ENCODE results near the gene CDK14.

- no peak for TF ChIP-seq CTCF (conservative IDR thresholded peaks at IDR 0.05 in 1 of 2, IDR thresholded peaks at IDR 0.05 in 1 of 2; ENCODE audit: low read depth in 1 of 2, low read length in 2 of 2)
- TF ChIP-seq EZH2 (IDR thresholded peaks at IDR 0.05; ENCODE audit: low read length, missing control alignments): no peak
Measured at GRCh38 chr7:90621125-90621746, 25.1 kb downstream of the CDK14 start.

All from fibroblast of lung (primary cell).